ENCODE data around the gene SLC51A.

GRCh38 chr3:196254376-196255283 is 38.3 kb downstream of the SLC51A start:
- no peak for TF ChIP-seq POLR2A (IDR thresholded peaks at IDR 0.05; ENCODE audit: low read depth, low read length)
- no peak for TF ChIP-seq TAF1 (IDR thresholded peaks at IDR 0.05; ENCODE audit: low read depth, low read length)
- TF ChIP-seq POLR2AphosphoS5 (IDR thresholded peaks at IDR 0.05; ENCODE audit: low read depth, low read length): no peak
- no peak for TF ChIP-seq SPI1 (IDR thresholded peaks at IDR 0.05; ENCODE audit: low read depth, low read length)
